CD14-positive monocyte (primary cell): ENCODE results near the gene NECTIN1. TPM values are rescaled to one million over a fixed set of nuclear protein-coding genes. Genes with fewer than 3 reads are reported as not detected.

ENCODE experiments used
- DNase-seq, 3 donors: peaks; one replicate each; pipeline ENCODE4 v3.0.0-alpha.2; 2011 to 2022
- H2AFZ ChIP-seq: 2 replicates; pipeline ENCODE4 v1.6.0; 2012; ENCODE audit warnings: mild to moderate bottlenecking, low read depth, low read length, inconsistent platforms; ENCODE audit not compliant: insufficient read depth, poor library complexity, severe bottlenecking
- H3K27ac ChIP-seq, 2 donors: 1 replicate in 1 of 2; 2 replicates in 1 of 2; pipeline ENCODE4 v1.5.1; 2012 to 2013; ENCODE audit warnings: low read length in 2 of 2, control low read depth in 1 of 2, inconsistent platforms in 1 of 2, low read depth in 1 of 2, mild to moderate bottlenecking in 1 of 2
- H3K27me3 ChIP-seq, 2 donors: one replicate each; pipeline versions ENCODE4 v1.6.0 to v1.6.1; 2011 to 2013; ENCODE audit warnings: low read length in 2 of 2; ENCODE audit not compliant: control insufficient read depth in 2 of 2, insufficient read depth in 2 of 2
- H3K36me3 ChIP-seq, 2 donors: replicated peaks in 1 of 2; 1 replicate in 1 of 2; 2 replicates in 1 of 2; pipeline versions ENCODE4 v1.5.1 to v1.6.1; 2012 to 2013; ENCODE audit warnings: low read length in 2 of 2, control low read depth in 1 of 2, inconsistent platforms in 1 of 2, mild to moderate bottlenecking in 1 of 2; ENCODE audit not compliant: insufficient read depth in 2 of 2, control insufficient read depth in 1 of 2
- H3K4me1 ChIP-seq, 2 donors: 1 replicate in 1 of 2; 2 replicates in 1 of 2; pipeline versions ENCODE4 v1.5.1 to v1.6.1; 2012 to 2013; ENCODE audit warnings: low read length in 2 of 2, control low read depth in 1 of 2, inconsistent platforms in 1 of 2, mild to moderate bottlenecking in 1 of 2, moderate library complexity in 1 of 2; ENCODE audit not compliant: insufficient read depth in 2 of 2, control insufficient read depth in 1 of 2
- H3K4me2 ChIP-seq: replicated peaks from 2 replicates; pipeline ENCODE3; 2012; ENCODE audit warnings: low read length, moderate library complexity, mild to moderate bottlenecking; ENCODE audit not compliant: poor library complexity, severe bottlenecking; ENCODE audit errors: extremely low read depth
- H3K4me3 ChIP-seq, 3 experiments: fragments of 200-600 bp in 1 of 3; sonication (generic) in 1 of 3; replicated peaks in 1 of 3; 1 replicate in 2 of 3; 2 replicates in 1 of 3; pipeline ENCODE4 v1.5.1; 2011 to 2013; ENCODE audit warnings: low read length in 3 of 3, mild to moderate bottlenecking in 3 of 3, control low read depth in 2 of 3, low read depth in 2 of 3, inconsistent platforms in 1 of 3, moderate library complexity in 1 of 3
- H3K79me2 ChIP-seq: 2 replicates; pipeline ENCODE4 v1.6.0; 2012; ENCODE audit warnings: mild to moderate bottlenecking, control low read depth, inconsistent platforms, low read length, moderate library complexity; ENCODE audit not compliant: insufficient read depth
- H3K9ac ChIP-seq: 2 replicates; pipeline ENCODE4 v1.6.0; 2017; ENCODE audit warnings: low read length, mild to moderate bottlenecking; ENCODE audit not compliant: insufficient read depth, poor library complexity, severe bottlenecking
- H3K9me3 ChIP-seq, 2 donors: replicated peaks in 1 of 2; 1 replicate in 1 of 2; 2 replicates in 1 of 2; pipeline versions ENCODE4 v1.5.1 to v1.6.1; 2012 to 2013; ENCODE audit warnings: low read length in 2 of 2, control low read depth in 1 of 2; ENCODE audit not compliant: control insufficient read depth in 1 of 2, insufficient read depth in 1 of 2
- H4K20me1 ChIP-seq: 2 replicates; pipeline ENCODE4 v1.6.0; 2012; ENCODE audit warnings: mild to moderate bottlenecking, low read length, control low read depth, moderate library complexity; ENCODE audit not compliant: insufficient read depth
- H3K27ac Mint-ChIP-seq, 7 donors: one replicate each; pipeline ENCODE4 v1.8.0; 2020; ENCODE audit warnings: mild to moderate bottlenecking in 7 of 7, mixed read lengths in 7 of 7, moderate library complexity in 6 of 7, inconsistent platforms in 2 of 7
- H3K27me3 Mint-ChIP-seq, 3 donors: one replicate each; pipeline ENCODE4 v1.8.0; 2021 to 2022; ENCODE audit warnings: low read depth in 3 of 3, mild to moderate bottlenecking in 3 of 3, mixed read lengths in 3 of 3, moderate library complexity in 3 of 3, inconsistent platforms in 1 of 3
- H3K36me3 Mint-ChIP-seq, 2 donors: one replicate each; pipeline ENCODE4 v1.8.0; 2020; ENCODE audit warnings: mixed read lengths in 2 of 2, inconsistent platforms in 1 of 2, mild to moderate bottlenecking in 1 of 2
- H3K4me1 Mint-ChIP-seq: one replicate; pipeline ENCODE4 v1.8.0; 2020; ENCODE audit warnings: mild to moderate bottlenecking, mixed read lengths
- H3K4me3 Mint-ChIP-seq, 2 donors: one replicate each; pipeline ENCODE4 v1.8.0; 2020; ENCODE audit warnings: mild to moderate bottlenecking in 2 of 2, mixed read lengths in 2 of 2, moderate library complexity in 1 of 2
- H3K9me3 Mint-ChIP-seq, 7 donors: one replicate each; pipeline ENCODE4 v1.8.0; 2020 to 2022; ENCODE audit warnings: mixed read lengths in 7 of 7, mild to moderate bottlenecking in 6 of 7, moderate library complexity in 6 of 7, inconsistent platforms in 2 of 7
- WGBS: methylation state at CpG from one replicate; pipeline ENCODE4 v1.1.5; 2013; ENCODE audit warnings: missing lambda C conversion rate; ENCODE audit not compliant: insufficient coverage; 5-methylcytosine and 5-hydroxymethylcytosine counted together
- intact Hi-C, 2 donors: fragments of 100-400 bp; cut with micrococcal nuclease; formaldehyde crosslinking; loops; one replicate each; pipeline versions ENCODE4 v1.15.0 to v1.15.1; 2023
- polyA plus RNA-seq, 3 donors: library from polyadenylated mRNA; depleted of rRNA in 1 of 3; unstranded in 2 of 3; stranded (reverse) in 1 of 3; fragments of 300-500 nt in 2 of 3; fragments of >200 nt in 1 of 3; fragmentation: Illumina TruSeq in 2 of 3; gene quantifications; 1 replicate in 2 of 3; 2 replicates in 1 of 3; pipeline ENCODE4 v1.2.3, GENCODE V29; 2012 to 2021
- TF ChIP-seq, protein P1 (sequence below): fragments of 200-600 bp; IDR thresholded peaks from one replicate; pipeline ENCODE4 v1.8.0; 2022; ENCODE audit warnings: antibody characterized with exemption, mild to moderate bottlenecking

The NECTIN1 gene
- polyA plus RNA-seq, 3 donors = 0.53 to 8.3 (median 0.85) TPM

GRCh38 chr11:119608201-119608600, 120.8 kb downstream of the NECTIN1 start:
- peaks cover 0 to 2% of the 10 kb centered on the region in 2 donors for H3K27me3 ChIP-seq
- no peak overlapping the region for H3K27ac ChIP-seq
- Mint-ChIP-seq H3K4me1 (no peaks in the 10 kb centered on the region), H3K27ac (no peak overlapping the region), H3K27me3 (peaks cover 7 to 9% (median 9%) of the 10 kb centered on the region in 3 donors), H3K36me3 (peaks cover 0 to 2% of the 10 kb centered on the region in 2 donors), H3K9me3 (peaks cover 2 to 12% (median 4%) of the 10 kb centered on the region in 7 donors), H3K4me3 (peak overlapping the region in 1 of 2 donors; percentile 13)
- no peak overlapping the region for H3K9ac ChIP-seq
- no peak overlapping the region for H2AFZ ChIP-seq
- 90% methylated on average over 5 of the region's 6 CpGs for WGBS
- no peaks in the 10 kb centered on the region for H3K36me3 ChIP-seq
- H3K79me2 ChIP-seq = no peaks in the 10 kb centered on the region
- no peaks in the 10 kb centered on the region for H4K20me1 ChIP-seq
- DNase-seq = no peak
- H3K4me1 ChIP-seq = no peaks in the 10 kb centered on the region
- TF ChIP-seq, protein P1, sequence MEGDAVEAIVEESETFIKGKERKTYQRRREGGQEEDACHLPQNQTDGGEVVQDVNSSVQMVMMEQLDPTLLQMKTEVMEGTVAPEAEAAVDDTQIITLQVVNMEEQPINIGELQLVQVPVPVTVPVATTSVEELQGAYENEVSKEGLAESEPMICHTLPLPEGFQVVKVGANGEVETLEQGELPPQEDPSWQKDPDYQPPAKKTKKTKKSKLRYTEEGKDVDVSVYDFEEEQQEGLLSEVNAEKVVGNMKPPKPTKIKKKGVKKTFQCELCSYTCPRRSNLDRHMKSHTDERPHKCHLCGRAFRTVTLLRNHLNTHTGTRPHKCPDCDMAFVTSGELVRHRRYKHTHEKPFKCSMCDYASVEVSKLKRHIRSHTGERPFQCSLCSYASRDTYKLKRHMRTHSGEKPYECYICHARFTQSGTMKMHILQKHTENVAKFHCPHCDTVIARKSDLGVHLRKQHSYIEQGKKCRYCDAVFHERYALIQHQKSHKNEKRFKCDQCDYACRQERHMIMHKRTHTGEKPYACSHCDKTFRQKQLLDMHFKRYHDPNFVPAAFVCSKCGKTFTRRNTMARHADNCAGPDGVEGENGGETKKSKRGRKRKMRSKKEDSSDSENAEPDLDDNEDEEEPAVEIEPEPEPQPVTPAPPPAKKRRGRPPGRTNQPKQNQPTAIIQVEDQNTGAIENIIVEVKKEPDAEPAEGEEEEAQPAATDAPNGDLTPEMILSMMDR = no peak
- H3K9me3 ChIP-seq = no peaks in the 10 kb centered on the region
- H3K4me3 ChIP-seq = no peak overlapping the region
- intact Hi-C loops = no loop called here
- H3K4me2 ChIP-seq = no peak overlapping the region

GRCh38 chr11:119607726-119608125, 121.3 kb downstream of the NECTIN1 start:
- no peaks in the 10 kb centered on the region for H3K36me3 ChIP-seq
- H2AFZ ChIP-seq = no peak overlapping the region
- no peaks in the 10 kb centered on the region for H4K20me1 ChIP-seq
- Mint-ChIP-seq H3K27ac (peak overlapping the region in 1 of 7 donors; percentile 22), H3K36me3 (peaks cover 0 to 2% of the 10 kb centered on the region in 2 donors), H3K9me3 (peaks cover 2 to 12% (median 3%) of the 10 kb centered on the region in 7 donors), H3K4me1 (no peaks in the 10 kb centered on the region), H3K4me3 (no peak overlapping the region), H3K27me3 (peaks cover 7 to 9% (median 9%) of the 10 kb centered on the region in 3 donors)
- H3K27me3 ChIP-seq = peaks cover 0 to 2% of the 10 kb centered on the region in 2 donors
- no peak for DNase-seq
- TF ChIP-seq, protein P1 = no peak
- H3K9me3 ChIP-seq = no peaks in the 10 kb centered on the region
- H3K27ac ChIP-seq = no peak overlapping the region
- no peak overlapping the region for H3K4me2 ChIP-seq
- intact Hi-C loops = no loop called here
- H3K9ac ChIP-seq = no peak overlapping the region
- WGBS = 61% methylated on average over 3 of the region's 5 CpGs
- H3K4me3 ChIP-seq = no peak overlapping the region
- H3K79me2 ChIP-seq = no peaks in the 10 kb centered on the region
- H3K4me1 ChIP-seq = no peaks in the 10 kb centered on the region
